HL-60 (cell line): ENCODE results near the gene CDKN2B.

ENCODE experiments used
- TF ChIP-seq, protein P1 (sequence below): IDR thresholded peaks from one replicate; pipeline ENCODE4 v1.5.1; 2011; ENCODE audit warnings: low read length, control low read depth, inconsistent platforms; ENCODE audit not compliant: insufficient read depth
- TF ChIP-seq, protein P2 (sequence below): IDR thresholded peaks from 2 replicates; pipeline ENCODE4 v1.6.1; 2012; ENCODE audit warnings: low read depth; ENCODE audit not compliant: insufficient replicate concordance

DNA sequence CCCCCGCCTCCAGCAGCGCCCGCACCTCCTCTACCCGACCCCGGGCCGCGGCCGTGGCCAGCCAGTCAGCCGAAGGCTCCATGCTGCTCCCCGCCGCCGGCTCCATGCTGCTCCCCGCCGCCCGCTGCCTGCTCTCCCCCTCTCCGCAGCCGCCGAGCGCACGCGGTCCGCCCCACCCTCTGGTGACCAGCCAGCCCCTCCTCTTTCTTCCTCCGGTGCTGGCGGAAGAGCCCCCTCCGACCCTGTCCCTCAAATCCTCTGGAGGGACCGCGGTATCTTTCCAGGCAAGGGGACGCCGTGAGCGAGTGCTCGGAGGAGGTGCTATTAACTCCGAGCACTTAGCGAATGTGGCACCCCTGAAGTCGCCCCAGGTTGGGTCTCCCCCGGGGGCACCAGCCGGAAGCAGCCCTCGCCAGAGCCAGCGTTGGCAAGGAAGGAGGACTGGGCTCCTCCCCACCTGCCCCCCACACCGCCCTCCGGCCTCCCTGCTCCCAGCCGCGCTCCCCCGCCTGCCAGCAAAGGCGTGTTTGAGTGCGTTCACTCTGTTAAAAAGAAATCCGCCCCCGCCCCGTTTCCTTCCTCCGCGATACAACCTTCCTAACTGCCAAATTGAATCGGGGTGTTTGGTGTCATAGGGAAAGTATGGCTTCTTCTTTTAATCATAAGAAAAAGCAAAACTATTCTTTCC, 34.2 kb downstream of the CDKN2B start:
- TF ChIP-seq, protein P1, sequence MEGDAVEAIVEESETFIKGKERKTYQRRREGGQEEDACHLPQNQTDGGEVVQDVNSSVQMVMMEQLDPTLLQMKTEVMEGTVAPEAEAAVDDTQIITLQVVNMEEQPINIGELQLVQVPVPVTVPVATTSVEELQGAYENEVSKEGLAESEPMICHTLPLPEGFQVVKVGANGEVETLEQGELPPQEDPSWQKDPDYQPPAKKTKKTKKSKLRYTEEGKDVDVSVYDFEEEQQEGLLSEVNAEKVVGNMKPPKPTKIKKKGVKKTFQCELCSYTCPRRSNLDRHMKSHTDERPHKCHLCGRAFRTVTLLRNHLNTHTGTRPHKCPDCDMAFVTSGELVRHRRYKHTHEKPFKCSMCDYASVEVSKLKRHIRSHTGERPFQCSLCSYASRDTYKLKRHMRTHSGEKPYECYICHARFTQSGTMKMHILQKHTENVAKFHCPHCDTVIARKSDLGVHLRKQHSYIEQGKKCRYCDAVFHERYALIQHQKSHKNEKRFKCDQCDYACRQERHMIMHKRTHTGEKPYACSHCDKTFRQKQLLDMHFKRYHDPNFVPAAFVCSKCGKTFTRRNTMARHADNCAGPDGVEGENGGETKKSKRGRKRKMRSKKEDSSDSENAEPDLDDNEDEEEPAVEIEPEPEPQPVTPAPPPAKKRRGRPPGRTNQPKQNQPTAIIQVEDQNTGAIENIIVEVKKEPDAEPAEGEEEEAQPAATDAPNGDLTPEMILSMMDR: no peak
- TF ChIP-seq, protein P2, sequence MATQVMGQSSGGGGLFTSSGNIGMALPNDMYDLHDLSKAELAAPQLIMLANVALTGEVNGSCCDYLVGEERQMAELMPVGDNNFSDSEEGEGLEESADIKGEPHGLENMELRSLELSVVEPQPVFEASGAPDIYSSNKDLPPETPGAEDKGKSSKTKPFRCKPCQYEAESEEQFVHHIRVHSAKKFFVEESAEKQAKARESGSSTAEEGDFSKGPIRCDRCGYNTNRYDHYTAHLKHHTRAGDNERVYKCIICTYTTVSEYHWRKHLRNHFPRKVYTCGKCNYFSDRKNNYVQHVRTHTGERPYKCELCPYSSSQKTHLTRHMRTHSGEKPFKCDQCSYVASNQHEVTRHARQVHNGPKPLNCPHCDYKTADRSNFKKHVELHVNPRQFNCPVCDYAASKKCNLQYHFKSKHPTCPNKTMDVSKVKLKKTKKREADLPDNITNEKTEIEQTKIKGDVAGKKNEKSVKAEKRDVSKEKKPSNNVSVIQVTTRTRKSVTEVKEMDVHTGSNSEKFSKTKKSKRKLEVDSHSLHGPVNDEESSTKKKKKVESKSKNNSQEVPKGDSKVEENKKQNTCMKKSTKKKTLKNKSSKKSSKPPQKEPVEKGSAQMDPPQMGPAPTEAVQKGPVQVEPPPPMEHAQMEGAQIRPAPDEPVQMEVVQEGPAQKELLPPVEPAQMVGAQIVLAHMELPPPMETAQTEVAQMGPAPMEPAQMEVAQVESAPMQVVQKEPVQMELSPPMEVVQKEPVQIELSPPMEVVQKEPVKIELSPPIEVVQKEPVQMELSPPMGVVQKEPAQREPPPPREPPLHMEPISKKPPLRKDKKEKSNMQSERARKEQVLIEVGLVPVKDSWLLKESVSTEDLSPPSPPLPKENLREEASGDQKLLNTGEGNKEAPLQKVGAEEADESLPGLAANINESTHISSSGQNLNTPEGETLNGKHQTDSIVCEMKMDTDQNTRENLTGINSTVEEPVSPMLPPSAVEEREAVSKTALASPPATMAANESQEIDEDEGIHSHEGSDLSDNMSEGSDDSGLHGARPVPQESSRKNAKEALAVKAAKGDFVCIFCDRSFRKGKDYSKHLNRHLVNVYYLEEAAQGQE: no peak
